ENCODE data around the gene CTF1. TPM values are rescaled to one million over a fixed set of nuclear protein-coding genes. Genes with fewer than 3 reads are reported as not detected.

CTF1 gene
- polyA plus RNA-seq, 2 of the 4 experiments (the other 2 are of a cell fraction), result 0.23 to 0.44 TPM

GRCh38 chr16:30921748-30922419 is 25.5 kb downstream of the CTF1 start (continued):
- TF ChIP-seq REST (IDR thresholded peaks at IDR 0.05) (no peak), KDM5A (IDR thresholded peaks at IDR 0.05) (no peak), POLR2A (IDR thresholded peaks at IDR 0.05; ENCODE audit: low read length) (peak; percentile 24; the same call in 1 of the 2 replicates), HMGXB4 (CRISPR knock-in tag; IDR thresholded peaks at IDR 0.05; ENCODE audit: borderline replicate concordance) (no peak), RFX5 (IDR thresholded peaks at IDR 0.05) (no peak), TP53 (CRISPR knock-in tag; IDR thresholded peaks at IDR 0.05) (no peak), KDM1A (IDR thresholded peaks at IDR 0.05; ENCODE audit: low read depth) (peak; percentile 98), SMC3 (IDR thresholded peaks at IDR 0.05) (peak; percentile 57; the same call in 2 of the 3 replicates), ZNF302 (CRISPR knock-in tag; IDR thresholded peaks at IDR 0.05) (no peak)

GRCh38 chr16:30922420-30922959 is 26.1 kb downstream of the CTF1 start:
- POLR2A ChIA-PET, result no interaction called here

More at GRCh38 chr16:30922420-30922959, 26.1 kb downstream of the CTF1 start:
- CTCF ChIA-PET, result interaction anchor here (1.0 kb wide), 1 partner anchor 18 kb away, joined by 4 read pairs; no protein-coding TSS in a partner anchor
- Histone ChIP-seq H3K9me3 (no peaks in the 10 kb centered on the region), H3K4me2 (peak overlapping the region; percentile 82), H3K4me3 (peak overlapping the region; percentile 87), H3K27ac (peak overlapping the region; percentile 99), H3K4me1 (peaks cover 12% of the 10 kb centered on the region; the same call in 2 of the 3 replicates)
- ATAC-seq (peak; percentile 80 to 91), DNase-seq (ENCODE audit: low read depth in 1 of 2, low spot score in 1 of 2) (peak; percentile 97 to 100), FAIRE-seq (peak; percentile 92)
- peak; percentile 27 to 51; a peak in 2 of 5 replicates for TF ChIP-seq JUN (IDR thresholded peaks at IDR 0.05)
- TF ChIP-seq TFCP2L1 (CRISPR knock-in tag; IDR thresholded peaks at IDR 0.05), result 0 out of 2 replicates have a peak, but pooled peaks have one; percentile 34
- 0 out of 2 replicates have a peak, but pooled peaks have one; percentile 37 for TF ChIP-seq E2F6 (IDR thresholded peaks at IDR 0.05; ENCODE audit: borderline replicate concordance, low read depth)
- no peak for TF ChIP-seq KDM5A (IDR thresholded peaks at IDR 0.05)
- 0 out of 4 replicates have a peak, but pooled peaks of 1 of the 2 experiments have one; percentile 3 for TF ChIP-seq CEBPB (IDR thresholded peaks at IDR 0.05)
- no peak; the same call in 1 of the 2 replicates for TF ChIP-seq POLR2A (IDR thresholded peaks at IDR 0.05; ENCODE audit: low read length)
- TF ChIP-seq CHD2 (IDR thresholded peaks at IDR 0.05; ENCODE audit: low read length, partially characterized antibody), result peak; percentile 49
- TF ChIP-seq REST (IDR thresholded peaks at IDR 0.05), result peak; percentile 50
- WGBS (ENCODE audit: missing lambda C conversion rate), result under 1% methylated on average over 34 of the region's 42 CpGs

Data from A549 (cell line).